Measurements from ENCODE around the gene LUZP1. TPM values are rescaled to one million over a fixed set of nuclear protein-coding genes. Genes with fewer than 3 reads are reported as not detected.

The LUZP1 gene
- total and polyA plus RNA-seq, 7 donors: 1.5 to 13.4 (median 7.4) TPM

GRCh38 chr1:23123528-23123927 is 45.1 kb downstream of the LUZP1 start:
- no peak for DNase-seq
- H3K9me3 ChIP-seq: no peaks in the 10 kb centered on the region
- H3K27me3 ChIP-seq (ENCODE audit: insufficient read depth in 3 of 3, low read length in 2 of 3): no peaks in the 10 kb centered on the region
- intact Hi-C loops (cut with DNase I): no loop called here
- no peak for TF ChIP-seq CTCF (IDR thresholded peaks at IDR 0.05)
- no peak for ATAC-seq
- H3K36me3 ChIP-seq (ENCODE audit: insufficient read depth in 1 of 2, low read depth in 1 of 2): no peaks in the 10 kb centered on the region
- no peak overlapping the region for H3K27ac ChIP-seq
- H3K4me3 ChIP-seq: no peak overlapping the region
- peaks cover 11% of the 10 kb centered on the region for H3K4me1 ChIP-seq

GRCh38 chr1:23122796-23123195 is 45.9 kb downstream of the LUZP1 start:
- 48 to 51% (median 51%) methylated on average over 4 of the region's 4 CpGs for WGBS, 3 donors
- ATAC-seq: no peak
- DNase-seq: no peak
- Histone ChIP-seq H3K4me3 (no peak overlapping the region), H3K27me3 (ENCODE audit: insufficient read depth in 3 of 3, low read length in 2 of 3) (no peaks in the 10 kb centered on the region), H3K4me1 (peaks cover 11% of the 10 kb centered on the region), H3K9me3 (no peaks in the 10 kb centered on the region), H3K36me3 (ENCODE audit: insufficient read depth in 1 of 2, low read depth in 1 of 2) (no peaks in the 10 kb centered on the region), H3K27ac (no peak overlapping the region)
- no peak for TF ChIP-seq CTCF (IDR thresholded peaks at IDR 0.05)
- intact Hi-C loops (cut with DNase I): no loop called here

- ATAC-seq (peak in 1 of 4 donors; percentile 24), DNase-seq (no peak)
- no peak overlapping the region for H3K27ac ChIP-seq
- H3K36me3 ChIP-seq (ENCODE audit: insufficient read depth in 1 of 2, low read depth in 1 of 2): no peaks in the 10 kb centered on the region
- intact Hi-C loops (cut with DNase I): no loop called here
- 3 to 8% (median 7%) methylated on average over 4 of the region's 4 CpGs for WGBS, 3 donors
- H3K4me1 ChIP-seq: peaks cover 11% of the 10 kb centered on the region
- H3K4me3 ChIP-seq: no peak overlapping the region
- no peaks in the 10 kb centered on the region for H3K27me3 ChIP-seq (ENCODE audit: insufficient read depth in 3 of 3, low read length in 2 of 3)
- H3K9me3 ChIP-seq: no peaks in the 10 kb centered on the region
- no peak for TF ChIP-seq CTCF (IDR thresholded peaks at IDR 0.05)
These were observed 46.5 kb downstream of the LUZP1 start for GRCh38 chr1:23122023-23122748.

GRCh38 chr1:23120383-23120782 is 48.3 kb downstream of the LUZP1 start:
- no peak for TF ChIP-seq CTCF (IDR thresholded peaks at IDR 0.05)
- no peak overlapping the region for H3K27ac ChIP-seq
- WGBS, 3 donors: 93 to 97% (median 94%) methylated on average over 3 of the region's 3 CpGs
- H3K9me3 ChIP-seq: no peaks in the 10 kb centered on the region
- intact Hi-C loops (cut with DNase I): no loop called here
- H3K27me3 ChIP-seq (ENCODE audit: insufficient read depth in 3 of 3, low read length in 2 of 3): no peaks in the 10 kb centered on the region
- peaks cover 11% of the 10 kb centered on the region for H3K4me1 ChIP-seq
- H3K4me3 ChIP-seq: no peak overlapping the region
- ATAC-seq: no peak
- no peak for DNase-seq
- H3K36me3 ChIP-seq (ENCODE audit: insufficient read depth in 1 of 2, low read depth in 1 of 2): no peaks in the 10 kb centered on the region

All from psoas muscle (tissue), 8 donors.